Measurements from ENCODE around the gene APPL2. TPM values are rescaled to one million over a fixed set of nuclear protein-coding genes. Genes with fewer than 3 reads are reported as not detected.

APPL2 gene
- total and polyA plus RNA-seq, 2 of the 13 experiments (the other 11 are each of a cell fraction or from before 2014, with no cell fraction given), result 9.9 to 11.1 TPM

GRCh38 chr12:105198961-105199360, 37.0 kb downstream of the APPL2 start:
- H3K36me3 ChIP-seq (replicated peaks in 1 of 2; ENCODE audit: control insufficient read depth in 1 of 2, insufficient read depth in 2 of 2, low read length in 2 of 2), result peaks cover 4 to 24% of the 10 kb centered on the region in 2 experiments; a peak in 2 of 5 replicates
- peaks cover 36% of the 10 kb centered on the region for H3K4me1 ChIP-seq (ENCODE audit: insufficient read depth, low read length)
- peak; percentile 74 for ATAC-seq
- ChIA-PET CTCF (ENCODE audit: low intra/inter-chr PET ratio, low total read pairs) (no interaction called here), POLR2A (no interaction called here)
- no peak overlapping the region for H3K9ac ChIP-seq (ENCODE audit: insufficient read depth, low read depth, low read length)
- no peak overlapping the region for H2AFZ ChIP-seq (ENCODE audit: low read length)
- intact Hi-C loops (cut with micrococcal nuclease; ENCODE audit: unreplicated experiment) (no loop called here), in situ Hi-C loops (cut with HindIII; ENCODE audit: extremely low pct_ligation_motif_present, low pct_unique_long_range_greater_than_20kb) (no loop called here)
- no TSS peak for BruUV-seq (replicated peaks)
- H3K27me3 ChIP-seq (ENCODE audit: control insufficient read depth in 1 of 2, insufficient read depth in 2 of 2, low read length in 2 of 2), result no peaks in the 10 kb centered on the region
- no peaks in the 10 kb centered on the region for H3K79me2 ChIP-seq (ENCODE audit: insufficient read depth, low read length)
- H3K4me3 ChIP-seq (replicated peaks in 1 of 3; ENCODE audit: insufficient read depth in 1 of 3, low read depth in 2 of 3, low read length in 3 of 3), result no peak overlapping the region
- H3K4me2 ChIP-seq (ENCODE audit: low read depth, low read length), result peak overlapping the region; percentile 23
- H3K9me3 ChIP-seq (ENCODE audit: low read length), result no peaks in the 10 kb centered on the region
- FAIRE-seq, result no peak
- WGBS (ENCODE audit: low lambda C conversion rate), result 61% methylated on average over 5 of the region's 6 CpGs
- no peaks in the 10 kb centered on the region for H4K20me1 ChIP-seq (ENCODE audit: insufficient read depth, low read length)
- H3K27ac ChIP-seq (ENCODE audit: extremely low read length, insufficient read depth, low read length), result peak overlapping the region; percentile 40
- peak; percentile 23 for DNase-seq (ENCODE audit: low spot score)
- TF ChIP-seq HOMEZ (CRISPR knock-in tag; IDR thresholded peaks at IDR 0.05; ENCODE audit: low read depth), result no peak
- TF ChIP-seq, protein P1, sequence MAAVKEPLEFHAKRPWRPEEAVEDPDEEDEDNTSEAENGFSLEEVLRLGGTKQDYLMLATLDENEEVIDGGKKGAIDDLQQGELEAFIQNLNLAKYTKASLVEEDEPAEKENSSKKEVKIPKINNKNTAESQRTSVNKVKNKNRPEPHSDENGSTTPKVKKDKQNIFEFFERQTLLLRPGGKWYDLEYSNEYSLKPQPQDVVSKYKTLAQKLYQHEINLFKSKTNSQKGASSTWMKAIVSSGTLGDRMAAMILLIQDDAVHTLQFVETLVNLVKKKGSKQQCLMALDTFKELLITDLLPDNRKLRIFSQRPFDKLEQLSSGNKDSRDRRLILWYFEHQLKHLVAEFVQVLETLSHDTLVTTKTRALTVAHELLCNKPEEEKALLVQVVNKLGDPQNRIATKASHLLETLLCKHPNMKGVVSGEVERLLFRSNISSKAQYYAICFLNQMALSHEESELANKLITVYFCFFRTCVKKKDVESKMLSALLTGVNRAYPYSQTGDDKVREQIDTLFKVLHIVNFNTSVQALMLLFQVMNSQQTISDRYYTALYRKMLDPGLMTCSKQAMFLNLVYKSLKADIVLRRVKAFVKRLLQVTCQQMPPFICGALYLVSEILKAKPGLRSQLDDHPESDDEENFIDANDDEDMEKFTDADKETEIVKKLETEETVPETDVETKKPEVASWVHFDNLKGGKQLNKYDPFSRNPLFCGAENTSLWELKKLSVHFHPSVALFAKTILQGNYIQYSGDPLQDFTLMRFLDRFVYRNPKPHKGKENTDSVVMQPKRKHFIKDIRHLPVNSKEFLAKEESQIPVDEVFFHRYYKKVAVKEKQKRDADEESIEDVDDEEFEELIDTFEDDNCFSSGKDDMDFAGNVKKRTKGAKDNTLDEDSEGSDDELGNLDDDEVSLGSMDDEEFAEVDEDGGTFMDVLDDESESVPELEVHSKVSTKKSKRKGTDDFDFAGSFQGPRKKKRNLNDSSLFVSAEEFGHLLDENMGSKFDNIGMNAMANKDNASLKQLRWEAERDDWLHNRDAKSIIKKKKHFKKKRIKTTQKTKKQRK (IDR thresholded peaks at IDR 0.05; ENCODE audit: low read length), result no peak
- TF ChIP-seq, protein P2, sequence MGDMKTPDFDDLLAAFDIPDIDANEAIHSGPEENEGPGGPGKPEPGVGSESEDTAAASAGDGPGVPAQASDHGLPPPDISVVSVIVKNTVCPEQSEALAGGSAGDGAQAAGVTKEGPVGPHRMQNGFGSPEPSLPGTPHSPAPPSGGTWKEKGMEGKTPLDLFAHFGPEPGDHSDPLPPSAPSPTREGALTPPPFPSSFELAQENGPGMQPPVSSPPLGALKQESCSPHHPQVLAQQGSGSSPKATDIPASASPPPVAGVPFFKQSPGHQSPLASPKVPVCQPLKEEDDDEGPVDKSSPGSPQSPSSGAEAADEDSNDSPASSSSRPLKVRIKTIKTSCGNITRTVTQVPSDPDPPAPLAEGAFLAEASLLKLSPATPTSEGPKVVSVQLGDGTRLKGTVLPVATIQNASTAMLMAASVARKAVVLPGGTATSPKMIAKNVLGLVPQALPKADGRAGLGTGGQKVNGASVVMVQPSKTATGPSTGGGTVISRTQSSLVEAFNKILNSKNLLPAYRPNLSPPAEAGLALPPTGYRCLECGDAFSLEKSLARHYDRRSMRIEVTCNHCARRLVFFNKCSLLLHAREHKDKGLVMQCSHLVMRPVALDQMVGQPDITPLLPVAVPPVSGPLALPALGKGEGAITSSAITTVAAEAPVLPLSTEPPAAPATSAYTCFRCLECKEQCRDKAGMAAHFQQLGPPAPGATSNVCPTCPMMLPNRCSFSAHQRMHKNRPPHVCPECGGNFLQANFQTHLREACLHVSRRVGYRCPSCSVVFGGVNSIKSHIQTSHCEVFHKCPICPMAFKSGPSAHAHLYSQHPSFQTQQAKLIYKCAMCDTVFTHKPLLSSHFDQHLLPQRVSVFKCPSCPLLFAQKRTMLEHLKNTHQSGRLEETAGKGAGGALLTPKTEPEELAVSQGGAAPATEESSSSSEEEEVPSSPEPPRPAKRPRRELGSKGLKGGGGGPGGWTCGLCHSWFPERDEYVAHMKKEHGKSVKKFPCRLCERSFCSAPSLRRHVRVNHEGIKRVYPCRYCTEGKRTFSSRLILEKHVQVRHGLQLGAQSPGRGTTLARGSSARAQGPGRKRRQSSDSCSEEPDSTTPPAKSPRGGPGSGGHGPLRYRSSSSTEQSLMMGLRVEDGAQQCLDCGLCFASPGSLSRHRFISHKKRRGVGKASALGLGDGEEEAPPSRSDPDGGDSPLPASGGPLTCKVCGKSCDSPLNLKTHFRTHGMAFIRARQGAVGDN (CRISPR knock-in tag; IDR thresholded peaks at IDR 0.05), result peak; percentile 43
- TF ChIP-seq PAXIP1 (CRISPR knock-in tag; conservative IDR thresholded peaks at IDR 0.05), result peak; percentile 55
- TF ChIP-seq JUND (CRISPR knock-in tag; IDR thresholded peaks at IDR 0.05), result no peak
- TF ChIP-seq ZBTB33 (CRISPR knock-in tag; IDR thresholded peaks at IDR 0.05), result peak; percentile 58; the same call in 1 of the 2 replicates
- TF ChIP-seq TBL1XR1 (IDR thresholded peaks at IDR 0.05; ENCODE audit: borderline replicate concordance, low read length, partially characterized antibody), result no peak
- peak; percentile 54 for TF ChIP-seq HNF4A (CRISPR knock-in tag; IDR thresholded peaks at IDR 0.05)
- no peak for TF ChIP-seq TARDBP (CRISPR knock-in tag; IDR thresholded peaks at IDR 0.05)
